Smooth muscle cell (in vitro differentiated cells): ENCODE results near the gene LCAT. TPM values are rescaled to one million over a fixed set of nuclear protein-coding genes. Genes with fewer than 3 reads are reported as not detected.

Experiments
- DNase-seq: peaks from one replicate; lab custom pipeline; 2025; ENCODE audit not compliant: unreplicated experiment; lab: John Stamatoyannopoulos, UW
- H2AFZ ChIP-seq: fragments of 200-600 bp; sonication (generic); 2 replicates; pipeline ENCODE4 v1.6.0; 2016; ENCODE audit warnings: antibody characterized with exemption, low read depth, mild to moderate bottlenecking
- H3F3A ChIP-seq: fragments of 200-600 bp; sonication (generic); 2 replicates; pipeline ENCODE4 v1.6.0; 2017; ENCODE audit warnings: antibody characterized with exemption, low read depth
- H3K27ac ChIP-seq: fragments of 200-600 bp; sonication (generic); 2 replicates; pipeline ENCODE4 v1.5.1; 2016; ENCODE audit warnings: low read depth, mild to moderate bottlenecking
- H3K27me3 ChIP-seq: fragments of 200-600 bp; sonication (generic); 2 replicates; pipeline ENCODE4 v1.6.1; 2016; ENCODE audit warnings: low read depth, mild to moderate bottlenecking
- H3K36me3 ChIP-seq: fragments of 200-600 bp; sonication (generic); 2 replicates; pipeline ENCODE4 v1.5.1; 2016; ENCODE audit warnings: low read depth
- H3K4me1 ChIP-seq: fragments of 200-600 bp; sonication (generic); 2 replicates; pipeline ENCODE4 v1.5.1; 2016; ENCODE audit warnings: low read depth
- H3K4me2 ChIP-seq: fragments of 200-600 bp; sonication (generic); 2 replicates; pipeline ENCODE4 v1.6.0; 2016; ENCODE audit warnings: mild to moderate bottlenecking
- H3K4me3 ChIP-seq: fragments of 200-600 bp; sonication (generic); 2 replicates; pipeline ENCODE4 v1.5.1; 2016; ENCODE audit warnings: mild to moderate bottlenecking
- H3K79me2 ChIP-seq: fragments of 200-600 bp; sonication (generic); 2 replicates; pipeline ENCODE4 v1.6.0; 2016; ENCODE audit warnings: low read depth, mild to moderate bottlenecking
- H3K9ac ChIP-seq: fragments of 200-600 bp; sonication (generic); 2 replicates; pipeline ENCODE4 v1.6.0; 2016; ENCODE audit warnings: low read depth
- H3K9me3 ChIP-seq: fragments of 200-600 bp; sonication (generic); replicated peaks from 2 replicates; pipeline ENCODE4 v1.5.1; 2016; ENCODE audit warnings: low read depth
- H4K20me1 ChIP-seq: fragments of 200-600 bp; sonication (generic); 2 replicates; pipeline ENCODE4 v1.6.0; 2016; ENCODE audit warnings: low read depth
- WGBS: methylation state at CpG from one replicate; pipeline ENCODE4 v1.1.7; 2016; ENCODE audit warnings: low lambda C conversion rate; 5-methylcytosine and 5-hydroxymethylcytosine counted together
- polyA plus RNA-seq: library from polyadenylated mRNA; unstranded; fragments of >200 nt; fragmentation: Nextera tagmentation; extraction: Ambion mirVana; gene quantifications from 2 replicates; pipeline ENCODE4 v1.2.1, GENCODE V29; 2016
- total RNA-seq: library from RNA; depleted of rRNA; stranded (reverse); fragments of >200 nt; gene quantifications from 2 replicates; pipeline ENCODE4 v1.2.3, GENCODE V29; 2014
- TF ChIP-seq, protein P1 (sequence below): fragments of 200-600 bp; sonication (generic); IDR thresholded peaks from 2 replicates; pipeline ENCODE4 v1.5.1; 2017; ENCODE audit warnings: borderline replicate concordance, mild to moderate bottlenecking, antibody characterized with exemption; ENCODE audit not compliant: insufficient read depth, poor library complexity, severe bottlenecking

Gene LCAT, protein sequence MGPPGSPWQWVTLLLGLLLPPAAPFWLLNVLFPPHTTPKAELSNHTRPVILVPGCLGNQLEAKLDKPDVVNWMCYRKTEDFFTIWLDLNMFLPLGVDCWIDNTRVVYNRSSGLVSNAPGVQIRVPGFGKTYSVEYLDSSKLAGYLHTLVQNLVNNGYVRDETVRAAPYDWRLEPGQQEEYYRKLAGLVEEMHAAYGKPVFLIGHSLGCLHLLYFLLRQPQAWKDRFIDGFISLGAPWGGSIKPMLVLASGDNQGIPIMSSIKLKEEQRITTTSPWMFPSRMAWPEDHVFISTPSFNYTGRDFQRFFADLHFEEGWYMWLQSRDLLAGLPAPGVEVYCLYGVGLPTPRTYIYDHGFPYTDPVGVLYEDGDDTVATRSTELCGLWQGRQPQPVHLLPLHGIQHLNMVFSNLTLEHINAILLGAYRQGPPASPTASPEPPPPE
- 12.9 and 14.3 TPM in 2 replicates for total RNA-seq
- 34.6 and 35.5 TPM in 2 replicates for polyA plus RNA-seq

DNA sequence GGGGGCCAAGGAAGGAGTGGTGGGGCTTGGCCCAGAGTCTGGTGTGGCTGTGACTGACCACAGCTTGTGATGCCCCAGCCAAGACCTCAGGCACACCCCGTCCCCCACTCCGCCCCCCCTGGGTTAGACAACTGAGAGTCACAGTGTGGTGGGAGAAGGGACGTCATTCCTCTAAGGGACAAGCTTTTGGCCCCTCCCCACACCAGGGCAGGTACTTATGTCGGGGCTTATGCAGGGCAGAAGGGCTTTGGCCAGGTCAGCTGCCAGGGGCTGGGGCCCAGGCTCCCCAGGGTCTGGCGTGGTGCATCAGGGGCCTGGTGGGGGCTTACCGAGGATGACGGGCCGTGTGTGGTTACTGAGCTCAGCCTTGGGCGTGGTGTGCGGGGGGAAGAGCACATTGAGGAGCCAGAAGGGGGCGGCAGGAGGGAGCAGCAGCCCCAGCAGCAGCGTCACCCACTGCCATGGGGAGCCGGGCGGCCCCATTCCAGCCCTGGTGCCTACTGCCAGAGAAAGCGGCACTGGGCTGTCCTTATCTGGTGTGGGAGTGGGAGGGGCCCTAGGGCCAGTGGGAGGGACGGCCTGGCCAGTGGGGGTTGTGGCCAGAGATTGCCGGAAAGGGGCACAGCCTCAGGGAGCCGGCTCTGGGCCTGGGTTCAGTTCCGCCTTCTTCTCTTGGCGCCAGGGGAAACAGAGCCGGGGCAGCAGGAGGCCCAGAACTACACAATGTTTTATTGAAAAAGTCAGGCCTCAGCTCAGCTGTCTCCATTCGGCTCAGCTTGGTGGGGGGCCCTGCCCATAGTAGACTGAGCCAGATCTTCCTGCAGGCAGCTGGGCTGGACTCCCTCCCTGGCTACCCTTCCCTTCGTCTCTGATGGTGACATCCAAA, at the start of gene LCAT:
Gene LCAT (minus strand): TSS at position 502 of the 886 bp plus-strand sequence. CDS start 19 bp downstream, at position 483.
- no peak for DNase-seq
- 84% methylated on average over 20 of the region's 23 CpGs for WGBS
- no peaks in the 10 kb centered on the region for H3K36me3 ChIP-seq

DNA sequence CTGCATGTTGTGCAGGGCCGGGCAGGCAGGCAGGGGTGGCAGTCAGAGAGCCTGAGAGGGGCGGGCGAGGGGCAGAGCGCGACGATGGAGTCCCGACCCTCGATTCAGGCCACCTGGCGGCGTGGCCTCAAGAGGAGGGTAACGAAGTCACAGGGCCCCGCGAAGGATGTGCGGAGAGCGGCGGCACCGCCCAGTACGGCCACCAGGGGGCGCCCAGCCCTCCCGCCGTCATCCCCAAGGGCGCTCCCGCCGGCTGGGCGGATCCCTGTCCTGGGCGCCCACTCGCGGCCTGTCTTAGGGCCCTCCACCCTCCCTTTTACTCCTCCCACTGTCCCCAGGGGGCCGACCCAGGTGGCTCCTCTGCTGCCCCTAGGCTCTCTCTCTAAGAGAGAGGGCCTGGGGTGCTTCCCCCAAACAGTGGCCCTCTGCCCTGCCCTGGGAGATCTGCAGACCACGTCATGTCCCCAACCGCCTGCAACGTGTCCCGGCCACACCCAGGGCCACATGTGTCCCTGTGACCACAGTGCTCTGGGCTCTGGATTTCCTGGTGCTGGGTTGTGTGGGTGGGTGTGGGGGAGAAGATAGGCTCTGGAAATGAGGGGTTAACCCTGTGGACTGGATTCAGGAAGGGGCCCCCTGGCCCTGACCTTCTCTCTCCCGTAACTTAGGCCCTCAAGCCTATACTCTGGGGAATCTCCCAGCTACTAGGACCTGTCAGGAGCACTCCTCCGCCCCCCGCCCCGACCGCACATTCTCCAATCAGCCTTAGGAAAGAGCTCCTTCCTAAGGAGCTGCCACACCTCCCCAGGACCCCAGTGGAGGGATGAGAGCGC, 49.5 kb upstream of the LCAT start:
- Histone ChIP-seq H2AFZ (peak overlapping the region; percentile 74), H3K9me3 (no peaks in the 10 kb centered on the region), H3K27me3 (no peaks in the 10 kb centered on the region), H3K4me1 (no peaks in the 10 kb centered on the region), H3K4me3 (peak overlapping the region; percentile 38), H3K9ac (no peak overlapping the region), H3K36me3 (no peaks in the 10 kb centered on the region), H3F3A (no peaks in the 10 kb centered on the region), H3K79me2 (no peaks in the 10 kb centered on the region), H3K4me2 (peak overlapping the region; percentile 85), H3K27ac (no peak overlapping the region), H4K20me1 (no peaks in the 10 kb centered on the region)
- TF ChIP-seq, protein P1, sequence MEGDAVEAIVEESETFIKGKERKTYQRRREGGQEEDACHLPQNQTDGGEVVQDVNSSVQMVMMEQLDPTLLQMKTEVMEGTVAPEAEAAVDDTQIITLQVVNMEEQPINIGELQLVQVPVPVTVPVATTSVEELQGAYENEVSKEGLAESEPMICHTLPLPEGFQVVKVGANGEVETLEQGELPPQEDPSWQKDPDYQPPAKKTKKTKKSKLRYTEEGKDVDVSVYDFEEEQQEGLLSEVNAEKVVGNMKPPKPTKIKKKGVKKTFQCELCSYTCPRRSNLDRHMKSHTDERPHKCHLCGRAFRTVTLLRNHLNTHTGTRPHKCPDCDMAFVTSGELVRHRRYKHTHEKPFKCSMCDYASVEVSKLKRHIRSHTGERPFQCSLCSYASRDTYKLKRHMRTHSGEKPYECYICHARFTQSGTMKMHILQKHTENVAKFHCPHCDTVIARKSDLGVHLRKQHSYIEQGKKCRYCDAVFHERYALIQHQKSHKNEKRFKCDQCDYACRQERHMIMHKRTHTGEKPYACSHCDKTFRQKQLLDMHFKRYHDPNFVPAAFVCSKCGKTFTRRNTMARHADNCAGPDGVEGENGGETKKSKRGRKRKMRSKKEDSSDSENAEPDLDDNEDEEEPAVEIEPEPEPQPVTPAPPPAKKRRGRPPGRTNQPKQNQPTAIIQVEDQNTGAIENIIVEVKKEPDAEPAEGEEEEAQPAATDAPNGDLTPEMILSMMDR = peak; percentile 92
- DNase-seq = peak; percentile 40
- 61% methylated on average over 12 of the region's 39 CpGs for WGBS

More for the DNA sequence above, at the start of gene LCAT:
- Histone ChIP-seq H3K4me3 (no peak within 1 kb of the TSS), H3K27me3 (no peaks in the 10 kb centered on the region), H3K4me2 (no peak within 1 kb of the TSS), H3K79me2 (no peaks in the 10 kb centered on the region), H3K9me3 (no peaks in the 10 kb centered on the region), H3K27ac (no peak within 1 kb of the TSS), H3K4me1 (no peaks in the 10 kb centered on the region), H3K9ac (no peak within 1 kb of the TSS), H3F3A (peaks cover 20% of the 10 kb centered on the region), H4K20me1 (peaks cover 100% of the 10 kb centered on the region), H2AFZ (no peak within 1 kb of the TSS)
- TF ChIP-seq, protein P1 = no peak

DNA sequence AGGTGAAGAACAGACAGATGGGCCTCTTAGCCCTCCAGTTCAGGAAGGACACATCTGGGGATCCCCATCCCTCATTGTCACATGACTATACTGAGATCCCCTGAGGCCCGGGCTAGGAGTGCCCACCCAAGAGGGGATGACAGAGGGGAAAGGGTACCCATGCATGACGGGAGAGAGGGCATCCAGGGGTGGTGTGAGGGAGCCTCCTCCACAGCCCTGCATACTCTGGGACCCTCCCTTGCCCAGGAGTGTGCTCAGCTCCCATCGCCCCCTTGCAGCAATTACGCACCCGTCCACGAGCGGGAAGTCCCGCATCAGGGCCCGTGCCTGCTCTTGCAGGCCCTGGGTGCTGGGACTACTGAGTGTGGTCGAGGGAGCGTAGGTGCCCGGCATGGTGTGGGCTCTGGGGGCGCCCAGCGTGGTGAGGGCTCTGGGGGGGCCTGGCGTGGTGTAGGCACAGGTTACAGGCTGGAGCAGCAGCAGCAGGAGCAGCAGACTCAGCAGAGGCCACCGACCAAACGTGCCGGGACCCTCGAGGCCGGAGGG, 48.8 kb upstream of the LCAT start:
- Histone ChIP-seq H3K4me1 (no peaks in the 10 kb centered on the region), H2AFZ (no peak overlapping the region), H3K4me3 (no peak overlapping the region), H3K9ac (no peak overlapping the region), H3K9me3 (no peaks in the 10 kb centered on the region), H3K4me2 (peak overlapping the region; percentile 85), H4K20me1 (no peaks in the 10 kb centered on the region), H3K27ac (no peak overlapping the region), H3F3A (no peaks in the 10 kb centered on the region), H3K79me2 (no peaks in the 10 kb centered on the region), H3K27me3 (no peaks in the 10 kb centered on the region), H3K36me3 (no peaks in the 10 kb centered on the region)
- TF ChIP-seq, protein P1 = no peak
- no peak for DNase-seq
- WGBS = 85% methylated on average over 20 of the region's 20 CpGs
